GM18870 (cell line): ENCODE data around the gene RCN1.

ENCODE experiments used
- ATAC-seq: cut with Tn5 transposase; IDR thresholded peaks from one replicate; pipeline ENCODE4 v1.9.1; 2021; ENCODE audit warnings: moderate library complexity; ENCODE audit not compliant: unreplicated experiment

The RCN1 gene

GRCh38 chr11:32151027-32151426, 60.2 kb downstream of the RCN1 start:
- ATAC-seq: no peak

DNA sequence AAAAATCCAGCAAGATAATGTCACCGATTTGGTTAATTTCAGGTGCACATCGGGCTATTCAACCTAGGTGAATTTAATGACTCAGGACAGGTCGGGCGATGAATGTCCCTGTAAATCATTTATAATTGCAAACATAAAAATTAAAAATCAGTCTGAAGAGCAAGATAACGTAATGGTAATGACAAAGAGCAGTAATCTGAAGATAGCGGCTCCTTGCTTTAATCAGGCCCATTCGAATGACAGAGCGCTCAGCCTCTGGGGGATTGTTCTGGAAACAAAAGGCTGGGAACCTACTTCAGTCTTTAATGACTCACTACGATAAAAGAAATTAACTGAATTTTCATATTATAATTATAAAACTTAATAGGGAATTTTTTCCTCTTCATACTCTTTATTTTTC, 61.3 kb downstream of the RCN1 start:
- no peak for ATAC-seq

GRCh38 chr11:32152821-32153220, 61.9 kb downstream of the RCN1 start:
- ATAC-seq: no peak

DNA sequence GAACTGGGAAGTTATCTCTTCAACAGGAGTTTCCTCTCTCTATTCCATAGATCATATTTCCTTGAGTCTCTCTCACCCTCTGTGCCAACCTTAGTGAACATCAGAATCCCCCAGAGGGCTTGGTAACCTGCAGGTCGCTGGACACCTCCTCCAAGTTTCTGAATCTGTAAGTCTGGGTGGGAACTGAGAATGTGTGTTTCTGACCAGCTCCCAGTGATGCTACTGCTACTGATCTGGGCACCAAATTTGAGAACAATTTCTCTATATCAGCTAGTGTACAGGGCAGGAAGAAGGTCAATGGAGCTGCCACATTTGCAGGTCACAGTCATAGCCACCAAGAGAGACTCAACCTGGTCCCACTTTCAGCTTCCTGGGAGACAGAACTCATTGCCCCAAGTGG, 62.9 kb downstream of the RCN1 start:
- ATAC-seq: peak; percentile 46

DNA sequence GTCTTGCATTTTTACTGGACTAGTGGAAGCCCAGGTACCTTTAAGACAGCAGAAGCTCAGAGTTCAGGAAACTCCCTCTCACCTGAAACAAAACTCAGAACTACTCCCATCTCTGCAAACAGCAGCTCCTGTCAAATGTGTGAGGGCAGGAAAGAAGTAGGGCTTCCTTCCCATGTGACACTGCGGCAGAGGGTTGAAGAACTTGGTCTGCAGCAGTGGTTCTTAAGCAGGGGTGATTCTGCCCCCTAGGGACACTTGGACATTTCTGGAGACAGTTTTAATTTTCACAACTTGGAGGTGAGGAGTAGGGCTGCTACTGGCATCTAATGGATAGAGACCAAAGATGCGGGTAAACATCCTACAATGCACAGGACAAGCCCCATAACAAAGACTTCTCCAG, 63.4 kb downstream of the RCN1 start:
- peak; percentile 30 for ATAC-seq
